Measurements from ENCODE around the gene NPAS2. TPM values are rescaled to one million over a fixed set of nuclear protein-coding genes. Genes with fewer than 3 reads are reported as not detected.

Gene NPAS2
- total and polyA plus RNA-seq, 2 of the 8 experiments (the other 6 are each of a cell fraction or from before 2014, with no cell fraction given), result 1.8 to 1.9 TPM

- Histone ChIP-seq H3K79me2 (ENCODE audit: control insufficient read depth in 1 of 2, insufficient read depth in 2 of 2, low read length in 2 of 2) (no peaks in the 10 kb centered on the region), H3K14ac (ENCODE audit: insufficient read length) (no peak overlapping the region), H3K79me1 (ENCODE audit: low read depth, low read length) (no peaks in the 10 kb centered on the region), H3K23ac (ENCODE audit: insufficient read length) (no peak overlapping the region), H3K4me1 (replicated peaks in 1 of 4; ENCODE audit: control insufficient read depth in 3 of 4, insufficient read depth in 4 of 4, low read length in 3 of 4) (no peaks in the 10 kb centered on the region), H4K5ac (ENCODE audit: insufficient read length, low read depth, low read length) (no peak overlapping the region), H2BK20ac (ENCODE audit: low read length) (no peak overlapping the region), H3K4me2 (ENCODE audit: insufficient read depth in 1 of 2, low read depth in 2 of 2, low read length in 2 of 2) (no peak overlapping the region), H3K4me3 (ENCODE audit: extremely low read depth in 1 of 4, insufficient read depth in 2 of 4, low read depth in 3 of 4, low read length in 4 of 4) (no peak overlapping the region), H3K27me3 (replicated peaks in 1 of 4; ENCODE audit: control insufficient read depth in 3 of 4, extremely low read depth in 1 of 4, insufficient read depth in 3 of 4, low read length in 3 of 4) (no peaks in the 10 kb centered on the region), H2AK5ac (ENCODE audit: low read depth, low read length) (no peak overlapping the region), H3K27ac (ENCODE audit: low read depth, low read length) (no peak overlapping the region), H3K9ac (replicated peaks in 1 of 4; ENCODE audit: extremely low read depth in 1 of 4, low read depth in 3 of 4, low read length in 3 of 4) (no peak overlapping the region), H3K18ac (ENCODE audit: extremely low read depth, low read length) (no peak overlapping the region), H4K91ac (replicated peaks; ENCODE audit: insufficient read length, low read length) (no peak overlapping the region), H4K8ac (ENCODE audit: extremely low read depth, insufficient read depth, low read length) (no peak overlapping the region), H2BK5ac (ENCODE audit: low read depth, low read length) (no peak overlapping the region), H2BK15ac (ENCODE audit: low read length) (no peak overlapping the region), H3K9me3 (ENCODE audit: insufficient read depth in 2 of 2, low read depth in 1 of 2, low read length in 1 of 2) (no peaks in the 10 kb centered on the region), H2BK12ac (ENCODE audit: low read depth, low read length) (no peak overlapping the region), H2AFZ (ENCODE audit: low read length) (no peak overlapping the region), H4K20me1 (replicated peaks in 1 of 2; ENCODE audit: control insufficient read depth in 1 of 2, insufficient read depth in 2 of 2, low read length in 2 of 2) (no peaks in the 10 kb centered on the region), H3K23me2 (ENCODE audit: low read depth, low read length) (no peaks in the 10 kb centered on the region), H3K4ac (replicated peaks; ENCODE audit: insufficient read length, low read depth, low read length) (no peak overlapping the region), H3K36me3 (ENCODE audit: control insufficient read depth in 2 of 4, insufficient read depth in 4 of 4, low read length in 3 of 4) (no peaks in the 10 kb centered on the region; a peak in 1 of 8 replicates), H3K56ac (replicated peaks; ENCODE audit: insufficient read length, low read depth, low read length) (no peak overlapping the region), H2BK120ac (replicated peaks; ENCODE audit: low read depth, low read length) (no peak overlapping the region)
- FAIRE-seq (no peak), DNase-seq (ENCODE audit: low read depth in 1 of 2, low spot score in 2 of 2) (no peak)
- CTCF ChIA-PET (ENCODE audit: partially characterized antibody), result interaction anchor here (1.2 kb wide), 1 partner anchor 49 kb away, joined by 6 read pairs; no protein-coding TSS in a partner anchor
- POLR2A ChIA-PET (ENCODE audit: partially characterized antibody), result no interaction called here
- no peak for TF ChIP-seq CEBPB (IDR thresholded peaks at IDR 0.05; ENCODE audit: low read depth, low read length)
- no peak for TF ChIP-seq PHF8 (conservative IDR thresholded peaks at IDR 0.05; ENCODE audit: low read depth, low read length)
- no peak for TF ChIP-seq SIX5 (IDR thresholded peaks at IDR 0.05; ENCODE audit: low read depth, low read length)
- TF ChIP-seq YY1 (IDR thresholded peaks at IDR 0.05; ENCODE audit: low read depth, low read length), result no peak
- TF ChIP-seq TAF7 (optimal IDR thresholded peaks at IDR 0.05; ENCODE audit: borderline replicate concordance, low read depth, low read length), result no peak
- no peak for TF ChIP-seq BACH1 (IDR thresholded peaks at IDR 0.05; ENCODE audit: low read length)
- no peak for TF ChIP-seq RBBP5 (IDR thresholded peaks at IDR 0.05; ENCODE audit: borderline replicate concordance, low read depth, low read length)
- TF ChIP-seq CBX8 (IDR thresholded peaks at IDR 0.05; ENCODE audit: borderline replicate concordance, low read depth, low read length), result no peak
- TF ChIP-seq POLR2A (IDR thresholded peaks at IDR 0.05; ENCODE audit: control extremely low read depth in 1 of 2, low read depth in 2 of 2, low read length in 2 of 2), result no peak
- no peak for TF ChIP-seq E2F6 (IDR thresholded peaks at IDR 0.05)
- WGBS, 2 experiments (ENCODE audit: extremely low coverage in 1 of 2, insufficient coverage in 1 of 2, insufficient read length in 1 of 2, insufficient replicate concordance in 2 of 2, low coverage in 1 of 2, low lambda C conversion rate in 2 of 2, missing lambda C conversion rate in 1 of 2), result 83% methylated on average over 9 of the region's 9 CpGs; no CpG with 5 or more reads in 1 of the 2 experiments
Measured at GRCh38 chr2:100832885-100833284, 12.9 kb downstream of the NPAS2 start.

Data from H1 (cell line).